CD4-positive, alpha-beta T cell treated with Interleukin-2 at 100 ng/mL for 4 hours (primary cell): ENCODE data around the gene SLC25A11.
A peak's percentile ranks its signal among the peaks of the same experiment; 100 is the strongest.

ENCODE experiments used
- DNase-seq: peaks from one replicate; pipeline ENCODE4 v3.0.0-alpha.2; 2020; ENCODE audit warnings: low spot score

The SLC25A11 gene

GRCh38 chr17:4966844-4967538 is 27.1 kb upstream of the SLC25A11 start:
- DNase-seq = peak; percentile 99

- DNase-seq = no peak
These were observed 25.6 kb upstream of the SLC25A11 start for GRCh38 chr17:4965311-4965986.

GRCh38 chr17:4960279-4960922 is 20.6 kb upstream of the SLC25A11 start:
- no peak for DNase-seq

- no peak for DNase-seq
These were observed 19.6 kb upstream of the SLC25A11 start for GRCh38 chr17:4959261-4959965.

- no peak for DNase-seq
These were observed 18.3 kb upstream of the SLC25A11 start for GRCh38 chr17:4958102-4958501.

GRCh38 chr17:4956493-4957061 is 16.7 kb upstream of the SLC25A11 start:
- DNase-seq = peak; percentile 44

GRCh38 chr17:4955091-4955490 is 15.2 kb upstream of the SLC25A11 start:
- DNase-seq = no peak

- no peak for DNase-seq
These were observed 13.7 kb upstream of the SLC25A11 start for GRCh38 chr17:4953451-4953961.

GRCh38 chr17:4951486-4951885 is 11.6 kb upstream of the SLC25A11 start:
- DNase-seq = no peak

- no peak for DNase-seq
These were observed 10.9 kb upstream of the SLC25A11 start, which contains the start of gene ENO3 for GRCh38 chr17:4950746-4951204. Gene ENO3 (plus strand): TSS chr17:4951119. CDS start chr17:4951830, 711 bp downstream.

- DNase-seq = no peak
These were observed 10.4 kb upstream of the SLC25A11 start for GRCh38 chr17:4950075-4950745.

- DNase-seq = peak; percentile 88
These were observed 9.7 kb upstream of the SLC25A11 start for GRCh38 chr17:4949321-4950074.

- DNase-seq = peak; percentile 71
These were observed 9.1 kb upstream of the SLC25A11 start for GRCh38 chr17:4948931-4949320.

- peak; percentile 95 for DNase-seq
These were observed 8.5 kb upstream of the SLC25A11 start, which contains the start of gene PFN1 for GRCh38 chr17:4948166-4948930. Gene PFN1 (minus strand): TSS chr17:4948530. CDS start chr17:4948394, 136 bp downstream.

- DNase-seq = peak; percentile 60
These were observed 7.7 kb upstream of the SLC25A11 start for GRCh38 chr17:4947411-4948165.

GRCh38 chr17:4947010-4947410 is 7.2 kb upstream of the SLC25A11 start:
- no peak for DNase-seq

- no peak for DNase-seq
These were observed 6.6 kb upstream of the SLC25A11 start for GRCh38 chr17:4946312-4946976.

- no peak for DNase-seq
These were observed 6.1 kb upstream of the SLC25A11 start for GRCh38 chr17:4945944-4946280.
